Lung (tissue), 12 donors: ENCODE data around the gene ARHGAP22. TPM values are rescaled to one million over a fixed set of nuclear protein-coding genes. Genes with fewer than 3 reads are reported as not detected.

ENCODE experiments used
- ATAC-seq: fragments of 200-7000 bp; cut with Tn5 transposase; one replicate; pipeline ENCODE4 v1.9.1; 2020; ENCODE audit warnings: moderate number of reproducible peaks; ENCODE audit not compliant: insufficient read depth, low FRiP score
- DNase-seq, 3 donors: peaks; one replicate each; pipeline ENCODE4 v3.0.0-alpha.2; 2013 to 2017
- H3K27ac ChIP-seq, 2 donors: one replicate each; pipeline ENCODE4 v1.5.1; 2013; ENCODE audit warnings: mild to moderate bottlenecking in 2 of 2, moderate library complexity in 2 of 2, control low read depth in 1 of 2, inconsistent platforms in 1 of 2, low read depth in 1 of 2, low read length in 1 of 2
- H3K27me3 ChIP-seq, 3 donors: one replicate each; pipeline ENCODE4 v1.5.1; 2013; ENCODE audit warnings: low read length in 2 of 3; ENCODE audit not compliant: control insufficient read depth in 3 of 3, insufficient read depth in 3 of 3
- H3K36me3 ChIP-seq, 4 donors: one replicate each; pipeline ENCODE4 v1.5.1; 2013; ENCODE audit warnings: low read length in 4 of 4, mild to moderate bottlenecking in 1 of 4, moderate library complexity in 1 of 4; ENCODE audit not compliant: control insufficient read depth in 4 of 4, insufficient read depth in 4 of 4
- H3K4me1 ChIP-seq, 5 donors: one replicate each; pipeline ENCODE4 v1.5.1; 2013; ENCODE audit warnings: low read length in 5 of 5, mild to moderate bottlenecking in 2 of 5, moderate library complexity in 1 of 5; ENCODE audit not compliant: control insufficient read depth in 5 of 5, insufficient read depth in 5 of 5
- H3K4me3 ChIP-seq: one replicate; pipeline ENCODE4 v1.5.1; 2013; ENCODE audit warnings: mild to moderate bottlenecking, control low read depth, moderate library complexity
- H3K9ac ChIP-seq, 2 donors: one replicate each; pipeline ENCODE4 v1.5.1; 2013; ENCODE audit warnings: low read length in 2 of 2, control low read depth in 1 of 2; ENCODE audit not compliant: insufficient read depth in 1 of 2
- H3K9me3 ChIP-seq, 4 donors: one replicate each; pipeline ENCODE4 v1.5.1; 2013; ENCODE audit warnings: low read length in 3 of 4, mild to moderate bottlenecking in 1 of 4, moderate library complexity in 1 of 4; ENCODE audit not compliant: control insufficient read depth in 4 of 4, insufficient read depth in 3 of 4
- CTCF ChIP-seq: IDR thresholded peaks from 2 replicates; pipeline ENCODE4 v1.5.1; 2012; ENCODE audit warnings: mild to moderate bottlenecking; ENCODE audit errors: control extremely low read depth, extremely low read depth
- whole genome bisulfite sequencing, 2 donors: extraction: QIAGEN DNeasy Blood & Tissue Kit; methylation state at CpG; one replicate each; pipeline ENCODE4 v1.1.7; 2013; 5-methylcytosine and 5-hydroxymethylcytosine counted together
- polyA plus RNA-seq, 2 donors: library from polyadenylated mRNA; stranded (reverse); fragments of 200-250 nt; gene quantifications; one replicate each; pipeline ENCODE4 v1.2.1, GENCODE V29; 2013
- total RNA-seq, 2 donors: library from RNA; depleted of rRNA in 1 of 2; stranded (reverse); fragments of >200 nt in 1 of 2; gene quantifications; one replicate each; pipeline ENCODE4 v1.2.1, GENCODE V29; 2014 to 2021
- donor health status: control.
- donor health status: control.
- donor health status: Bipolar disorder and iron deficiency.
- donor health status: healthy.
- donor health status: DM: yes; HTN: yes; CAD: no.

Gene ARHGAP22
- total and polyA plus RNA-seq, 4 donors, result 3.2 to 6.9 (median 4.1) TPM

GRCh38 chr10:48451969-48452878, 152.6 kb downstream of the ARHGAP22 start:
- no peak for TF ChIP-seq CTCF
- Histone ChIP-seq H3K36me3 (no peaks in the 10 kb centered on the region), H3K27ac (no peak overlapping the region), H3K4me1 (peaks cover 0 to 32% (median 7%) of the 10 kb centered on the region in 5 donors), H3K9me3 (no peaks in the 10 kb centered on the region), H3K27me3 (no peaks in the 10 kb centered on the region), H3K9ac (no peak overlapping the region), H3K4me3 (no peak overlapping the region)
- no peak for ATAC-seq
- no peak for DNase-seq
- 80% methylated on average over 15 of the region's 15 CpGs for WGBS, 2 donors

- DNase-seq (no peak), ATAC-seq (no peak)
- Histone ChIP-seq H3K4me3 (no peak overlapping the region), H3K9me3 (no peaks in the 10 kb centered on the region), H3K9ac (no peak overlapping the region), H3K36me3 (no peaks in the 10 kb centered on the region), H3K4me1 (peaks cover 0 to 19% (median 0%) of the 10 kb centered on the region in 5 donors), H3K27ac (no peak overlapping the region), H3K27me3 (no peaks in the 10 kb centered on the region)
- 88 to 92% methylated on average over 37 to 43 of the region's 43 CpGs for WGBS, 2 donors
- TF ChIP-seq CTCF, result no peak
These were observed 154.0 kb downstream of the ARHGAP22 start for GRCh38 chr10:48450741-48451466.

- H3K9me3 ChIP-seq, result no peaks in the 10 kb centered on the region
- DNase-seq (no peak), ATAC-seq (no peak)
- TF ChIP-seq CTCF, result no peak
- WGBS, 2 donors, result 95 to 96% methylated on average over 49 of the region's 49 CpGs
- no peaks in the 10 kb centered on the region for H3K27me3 ChIP-seq
- H3K4me3 ChIP-seq, result no peak overlapping the region
- no peak overlapping the region for H3K9ac ChIP-seq
- peaks cover 0 to 13% (median 0%) of the 10 kb centered on the region in 5 donors for H3K4me1 ChIP-seq
- H3K36me3 ChIP-seq, result no peaks in the 10 kb centered on the region
- H3K27ac ChIP-seq, result no peak overlapping the region
These were observed 154.6 kb downstream of the ARHGAP22 start for GRCh38 chr10:48450233-48450740.
